ENCODE results near the gene LRP8.

LRP8 gene

GRCh38 chr1:53359225-53359933, 31.5 kb upstream of the LRP8 start:
- DNase-seq = peak in 1 of 2 donors; percentile 3

GRCh38 chr1:53356637-53357036, 28.8 kb upstream of the LRP8 start:
- no peak for DNase-seq

- DNase-seq = no peak
These were observed 26.2 kb upstream of the LRP8 start for GRCh38 chr1:53354119-53354518.

GRCh38 chr1:53352561-53352960, 24.7 kb upstream of the LRP8 start:
- peak in 1 of 2 donors; percentile 3 for DNase-seq

- DNase-seq = peak in 1 of 2 donors; percentile 5
These were observed 23.2 kb upstream of the LRP8 start for GRCh38 chr1:53350853-53351767.

GRCh38 chr1:53349968-53350852, 22.3 kb upstream of the LRP8 start:
- peak in 1 of 2 donors; percentile 6 for DNase-seq

- peak in 1 of 2 donors; percentile 10 for DNase-seq
These were observed 21.5 kb upstream of the LRP8 start for GRCh38 chr1:53349369-53349835.

GRCh38 chr1:53348486-53349368, 20.9 kb upstream of the LRP8 start:
- DNase-seq = peak in 1 of 2 donors; percentile 6

- DNase-seq = no peak
These were observed 18.9 kb upstream of the LRP8 start for GRCh38 chr1:53346814-53347176.

- DNase-seq = peak in 1 of 2 donors; percentile 5
These were observed 18.3 kb upstream of the LRP8 start for GRCh38 chr1:53345996-53346813.

- peak in 1 of 2 donors; percentile 4 for DNase-seq
These were observed 17.3 kb upstream of the LRP8 start for GRCh38 chr1:53344921-53345838.

GRCh38 chr1:53343831-53344668, 16.2 kb upstream of the LRP8 start:
- DNase-seq = peak in 1 of 2 donors; percentile 3

- DNase-seq = peak in 1 of 2 donors; percentile 7
These were observed 15.0 kb upstream of the LRP8 start for GRCh38 chr1:53342735-53343470.

- DNase-seq = peak in 1 of 2 donors; percentile 5
These were observed 14.3 kb upstream of the LRP8 start for GRCh38 chr1:53341961-53342707.

- DNase-seq = peak in 1 of 2 donors; percentile 5
These were observed 13.6 kb upstream of the LRP8 start for GRCh38 chr1:53341521-53341895.

- DNase-seq = peak in 1 of 2 donors; percentile 5
These were observed 13.0 kb upstream of the LRP8 start for GRCh38 chr1:53340660-53341520.

Measured in CD4-positive, alpha-beta T cell treated with Interleukin-4 for 1 hour (primary cell).